ENCODE measurements around the gene BAK1.

- TF ChIP-seq, protein P1, sequence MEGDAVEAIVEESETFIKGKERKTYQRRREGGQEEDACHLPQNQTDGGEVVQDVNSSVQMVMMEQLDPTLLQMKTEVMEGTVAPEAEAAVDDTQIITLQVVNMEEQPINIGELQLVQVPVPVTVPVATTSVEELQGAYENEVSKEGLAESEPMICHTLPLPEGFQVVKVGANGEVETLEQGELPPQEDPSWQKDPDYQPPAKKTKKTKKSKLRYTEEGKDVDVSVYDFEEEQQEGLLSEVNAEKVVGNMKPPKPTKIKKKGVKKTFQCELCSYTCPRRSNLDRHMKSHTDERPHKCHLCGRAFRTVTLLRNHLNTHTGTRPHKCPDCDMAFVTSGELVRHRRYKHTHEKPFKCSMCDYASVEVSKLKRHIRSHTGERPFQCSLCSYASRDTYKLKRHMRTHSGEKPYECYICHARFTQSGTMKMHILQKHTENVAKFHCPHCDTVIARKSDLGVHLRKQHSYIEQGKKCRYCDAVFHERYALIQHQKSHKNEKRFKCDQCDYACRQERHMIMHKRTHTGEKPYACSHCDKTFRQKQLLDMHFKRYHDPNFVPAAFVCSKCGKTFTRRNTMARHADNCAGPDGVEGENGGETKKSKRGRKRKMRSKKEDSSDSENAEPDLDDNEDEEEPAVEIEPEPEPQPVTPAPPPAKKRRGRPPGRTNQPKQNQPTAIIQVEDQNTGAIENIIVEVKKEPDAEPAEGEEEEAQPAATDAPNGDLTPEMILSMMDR (IDR thresholded peaks at IDR 0.05): no peak
- TF ChIP-seq POLR2A (IDR thresholded peaks at IDR 0.05) (no peak), POLR2AphosphoS5 (IDR thresholded peaks at IDR 0.05) (no peak), EP300 (IDR thresholded peaks at IDR 0.05) (no peak)
Observed at GRCh38 chr6:33576668-33577067, 3.4 kb downstream of the BAK1 start.

Measured in upper lobe of left lung (tissue), 4 donors.